H1 (cell line): ENCODE data around the gene DYNC1LI1. TPM values are rescaled to one million over a fixed set of nuclear protein-coding genes. Genes with fewer than 3 reads are reported as not detected.

Experiments used
- CEBPB ChIP-seq: IDR thresholded peaks from 2 replicates; pipeline ENCODE4 v1.6.1; 2012; ENCODE audit warnings: low read depth, low read length
- polyA plus RNA-seq, 7 experiments: library from polyadenylated mRNA; depleted of rRNA in 3 of 7; stranded (reverse) in 5 of 7; unstranded in 2 of 7; fragments of >200 nt in 5 of 7; fragments of 200-250 nt in 2 of 7; gene quantifications; 1 replicate in 5 of 7; 2 replicates in 1 of 7; 4 replicates in 1 of 7; pipeline versions ENCODE4 v1.2.1 to v1.2.3, GENCODE V29; 2011 to 2013; ENCODE audit warnings: missing spikeins in 2 of 7, mixed read lengths in 2 of 7
- total RNA-seq: library from RNA; stranded (reverse); fragmentation: NEBNext Ultra II Directional; extraction: Animal tissue kit (Norgen Biotek cat#: 25700); gene quantifications from 2 replicates; pipeline ENCODE4 v1.2.1, GENCODE V29; 2021

Gene DYNC1LI1
- total and polyA plus RNA-seq, 2 of the 8 experiments (the other 6 are each of a cell fraction or from before 2014, with no cell fraction given): 13.6 to 45.1 TPM

- TF ChIP-seq CEBPB: no peak
Observed at GRCh38 chr3:32575451-32576113, 4.9 kb upstream of the DYNC1LI1 start (continued).
